MCF 10A (cell line): ENCODE results near the gene HRG. TPM values are rescaled to one million over a fixed set of nuclear protein-coding genes. Genes with fewer than 3 reads are reported as not detected.

Experiments used
- BruUV-seq: library from RNA; stranded (reverse); fragments of 400-500 nt; replicated peaks from 2 replicates; lab custom pipeline; 2021; lab: Mats Ljungman, UMichigan
- CTCF ChIA-PET: fragments of 300-600 bp; sonication (Branson Sonifier 250); formaldehyde crosslinking; extraction: SDS; loops from one replicate; lab custom pipeline; 2021; ENCODE audit warnings: antibody characterized with exemption, inconsistent platforms; lab: Yijun Ruan, JAX
- POLR2A ChIA-PET: fragments of 300-600, 350-650 bp; sonication (Branson Sonifier 250); formaldehyde crosslinking; extraction: SDS; loops from one replicate; lab custom pipeline; 2020; ENCODE audit warnings: antibody characterized with exemption, inconsistent platforms; lab: Yijun Ruan, JAX
- DNase-seq: peaks from one replicate; pipeline ENCODE4 v3.0.0-alpha.2; 2018; ENCODE audit not compliant: unreplicated experiment
- H3K27ac Mint-ChIP-seq: one replicate; pipeline ENCODE4 v1.8.0; 2022; ENCODE audit warnings: mild to moderate bottlenecking, low read depth, mixed read lengths; ENCODE audit not compliant: unreplicated experiment
- H3K27me3 Mint-ChIP-seq: one replicate; pipeline ENCODE4 v1.8.0; 2022; ENCODE audit warnings: mixed read lengths; ENCODE audit not compliant: insufficient read depth, unreplicated experiment
- H3K36me3 Mint-ChIP-seq: one replicate; pipeline ENCODE4 v1.8.0; 2022; ENCODE audit warnings: mild to moderate bottlenecking, moderate library complexity, mixed read lengths; ENCODE audit not compliant: insufficient read depth, unreplicated experiment
- H3K4me1 Mint-ChIP-seq: one replicate; pipeline ENCODE4 v1.8.0; 2022; ENCODE audit warnings: mixed read lengths; ENCODE audit not compliant: insufficient read depth, unreplicated experiment
- H3K4me3 Mint-ChIP-seq: one replicate; pipeline ENCODE4 v1.8.0; 2022; ENCODE audit warnings: mild to moderate bottlenecking, moderate library complexity, mixed read lengths; ENCODE audit not compliant: unreplicated experiment
- H3K9me3 Mint-ChIP-seq: one replicate; pipeline ENCODE4 v1.8.0; 2022; ENCODE audit warnings: mixed read lengths; ENCODE audit not compliant: unreplicated experiment
- CTCF ChIP-seq: fragments of 200-600 bp; IDR thresholded peaks from one replicate; pipeline ENCODE4 v1.8.0; 2022; ENCODE audit warnings: antibody characterized with exemption, mild to moderate bottlenecking; ENCODE audit not compliant: unreplicated experiment
- intact Hi-C: fragments of 100-400 bp; cut with micrococcal nuclease; formaldehyde crosslinking; loops from 2 replicates; pipeline ENCODE4 v1.14.1; 2022
- total RNA-seq: library from RNA; stranded (reverse); gene quantifications from 2 replicates; pipeline ENCODE4 v1.2.3, GENCODE V29; 2022

Gene HRG
- total RNA-seq, 1 experiment from 2014 or later, result 0.16 TPM

- H3K4me1 Mint-ChIP-seq, result peaks cover 39% of the 10 kb centered on the region
- no peak overlapping the region for H3K27ac Mint-ChIP-seq
- TF ChIP-seq CTCF, result no peak
- no TSS peak for BruUV-seq
- no peak overlapping the region for H3K4me3 Mint-ChIP-seq
- no peaks in the 10 kb centered on the region for H3K27me3 Mint-ChIP-seq
- intact Hi-C loops, result no loop called here
- no peaks in the 10 kb centered on the region for H3K9me3 Mint-ChIP-seq
- ChIA-PET POLR2A (interaction anchor here (0.7 to 2.4 kb wide), 5 partner anchors 15 to 148 kb away, joined by 3 to 11 read pairs (median 3); partner anchors contain the start of genes DNAJB11 and EIF4A2), CTCF (interaction anchor here (3.5 kb wide), 1 partner anchor 21 kb away, joined by 18 read pairs; no protein-coding TSS in a partner anchor)
- DNase-seq, result no peak
- H3K36me3 Mint-ChIP-seq, result no peaks in the 10 kb centered on the region
These were observed 28.1 kb upstream of the HRG start for GRCh38 chr3:186637686-186638085.

GRCh38 chr3:186638259-186638658 is 27.6 kb upstream of the HRG start:
- Mint-ChIP-seq H3K36me3 (no peaks in the 10 kb centered on the region), H3K27ac (no peak overlapping the region), H3K27me3 (no peaks in the 10 kb centered on the region), H3K4me3 (no peak overlapping the region), H3K4me1 (peaks cover 43% of the 10 kb centered on the region), H3K9me3 (no peaks in the 10 kb centered on the region)
- CTCF ChIA-PET, result no interaction called here
- POLR2A ChIA-PET, result interaction anchor here (1.0 to 2.4 kb wide), 3 partner anchors 16 to 145 kb away, joined by 3 to 11 read pairs (median 4); partner anchors contain the start of gene EIF4A2
- no TSS peak for BruUV-seq
- intact Hi-C loops, result no loop called here
- DNase-seq, result no peak
- TF ChIP-seq CTCF, result no peak

- H3K27me3 Mint-ChIP-seq, result no peaks in the 10 kb centered on the region
- peak within 1 kb of the TSS; percentile 28 for H3K4me3 Mint-ChIP-seq
- ChIA-PET POLR2A (interaction anchor here (0.6 to 3.7 kb wide), 7 partner anchors 9 to 149 kb away, joined by 3 to 64 read pairs (median 8); partner anchors contain the start of genes EIF4A2 and TBCCD1), CTCF (interaction anchor here (0.5 to 2.5 kb wide), 5 partner anchors 19 to 177 kb away, joined by 3 to 12 read pairs (median 3); no protein-coding TSS in a partner anchor)
- BruUV-seq, result no TSS peak
- intact Hi-C loops, result no loop called here
- H3K27ac Mint-ChIP-seq, result peak within 1 kb of the TSS; percentile 53
- no peak for DNase-seq
- TF ChIP-seq CTCF, result no peak
- H3K4me1 Mint-ChIP-seq, result peaks cover 49% of the 10 kb centered on the region
- H3K9me3 Mint-ChIP-seq, result no peaks in the 10 kb centered on the region
- no peaks in the 10 kb centered on the region for H3K36me3 Mint-ChIP-seq
These were observed 25.9 kb upstream of the HRG start, which contains the start of gene FETUB for GRCh38 chr3:186639778-186640472. TSS of gene FETUB (plus strand) at chr3:186640399. CDS start at chr3:186640461, 62 bp downstream.

- Mint-ChIP-seq H3K4me1 (peaks cover 52% of the 10 kb centered on the region), H3K9me3 (no peaks in the 10 kb centered on the region), H3K27ac (peak overlapping the region; percentile 53), H3K4me3 (peak overlapping the region; percentile 28), H3K36me3 (no peaks in the 10 kb centered on the region), H3K27me3 (no peaks in the 10 kb centered on the region)
- BruUV-seq, result no TSS peak
- CTCF ChIA-PET, result interaction anchor here (1.3 to 2.5 kb wide), 2 partner anchors 23 to 30 kb away, joined by 4 to 12 read pairs; no protein-coding TSS in a partner anchor
- POLR2A ChIA-PET, result interaction anchor here (0.6 to 3.7 kb wide), 12 partner anchors 7 to 827 kb away, joined by 3 to 64 read pairs (median 5); partner anchors contain the start of genes EIF4A2 and TBCCD1
- peak; percentile 96 for DNase-seq
- intact Hi-C loops, result no loop called here
- TF ChIP-seq CTCF, result no peak
These were observed 25.4 kb upstream of the HRG start for GRCh38 chr3:186640473-186640818.
